HCT116 (cell line): ENCODE measurements around the gene PXDN. TPM values are rescaled to one million over a fixed set of nuclear protein-coding genes. Genes with fewer than 3 reads are reported as not detected.

ENCODE experiments used
- ATAC-seq: fragments of 200-7000 bp; cut with Tn5 transposase; 2 replicates; pipeline ENCODE4 v1.9.1; 2020; ENCODE audit warnings: mild to moderate bottlenecking, moderate library complexity
- BruUV-seq: library from RNA; stranded (reverse); fragments of 400-500 nt; replicated peaks from 2 replicates; lab custom pipeline; 2021; lab: Mats Ljungman, UMichigan
- CTCF ChIA-PET: fragments of 300-600 bp; sonication (Branson Sonifier 250); formaldehyde crosslinking; loops from one replicate; lab custom pipeline; 2021; ENCODE audit warnings: antibody characterized with exemption; lab: Charles Lee
- POLR2A ChIA-PET: fragments of 300-600, 350-600 bp; sonication (Branson Sonifier 250); formaldehyde crosslinking; loops from one replicate; lab custom pipeline; 2021; ENCODE audit warnings: antibody characterized with exemption; lab: Charles Lee
- RAD21 ChIA-PET, 2 experiments: fragments of 300-600 bp; sonication (Branson Sonifier 250); formaldehyde crosslinking; loops; one replicate each; lab custom pipeline; 2023; ENCODE audit warnings: low total read pairs in 2 of 2; ENCODE audit not compliant: uncharacterized antibody in 2 of 2, unreplicated experiment in 2 of 2, low non-redundant PET in 1 of 2; lab: Charles Lee
- DNase-seq: peaks from one replicate; pipeline ENCODE4 v3.0.0-alpha.2; 2010; ENCODE audit warnings: low read depth, low spot score
- H2AFZ ChIP-seq: fragments of 200-600 bp; shearing (Covaris generic), sonication (generic); 2 replicates; pipeline ENCODE4 v1.6.1; 2017; ENCODE audit warnings: low read depth, mixed run types, mixed read lengths, antibody characterized with exemption, low read length; ENCODE audit not compliant: poor library complexity, severe bottlenecking
- H3K27ac ChIP-seq: 2 replicates; pipeline ENCODE4 v1.5.1; 2012; ENCODE audit warnings: low read depth, low read length
- H3K27me3 ChIP-seq: fragments of 200-600 bp; sonication (generic); 2 replicates; pipeline ENCODE4 v1.6.1; 2016; ENCODE audit warnings: mixed run types, low read length, mixed read lengths; ENCODE audit not compliant: insufficient read depth
- H3K36me3 ChIP-seq, 2 experiments: fragments of 200-500 bp in 1 of 2; fragments of 200-600 bp in 1 of 2; sonication (Bioruptor generic) in 1 of 2; sonication (generic) in 1 of 2; 2 replicates each; pipeline versions ENCODE4 v1.5.1 to v1.6.1; 2014 to 2016; ENCODE audit warnings: low read length in 2 of 2, inconsistent platforms in 1 of 2, mixed read lengths in 1 of 2, mixed run types in 1 of 2; ENCODE audit not compliant: insufficient read depth in 2 of 2, control insufficient read depth in 1 of 2
- H3K4me1 ChIP-seq, 2 experiments: fragments of 200-600 bp in 1 of 2; sonication (generic) in 1 of 2; 2 replicates each; pipeline versions ENCODE4 v1.5.1 to v1.6.1; 2012 to 2017; ENCODE audit warnings: low read length in 2 of 2, inconsistent platforms in 1 of 2, mild to moderate bottlenecking in 1 of 2, mixed read lengths in 1 of 2, mixed run types in 1 of 2, moderate library complexity in 1 of 2; ENCODE audit not compliant: insufficient read depth in 2 of 2, control insufficient read depth in 1 of 2
- H3K4me2 ChIP-seq: fragments of 200-600 bp; sonication (generic); 2 replicates; pipeline ENCODE4 v1.6.1; 2017; ENCODE audit warnings: mixed run types, low read length, mixed read lengths
- H3K4me3 ChIP-seq, 2 experiments: fragments of 200-600 bp in 1 of 2; sonication (generic) in 1 of 2; replicated peaks in 1 of 2; 2 replicates each; pipeline ENCODE4 v1.5.1; 2011 to 2016; ENCODE audit warnings: low read length in 2 of 2, control low read depth in 1 of 2, low read depth in 1 of 2, mild to moderate bottlenecking in 1 of 2, mixed read lengths in 1 of 2, mixed run types in 1 of 2
- H3K79me2 ChIP-seq: fragments of 200-600 bp; sonication (generic); 2 replicates; pipeline ENCODE4 v1.6.1; 2017; ENCODE audit warnings: mild to moderate bottlenecking, mixed run types, low read length, moderate library complexity, mixed read lengths; ENCODE audit not compliant: insufficient read depth
- H3K9ac ChIP-seq: fragments of 200-600 bp; sonication (generic); 2 replicates; pipeline ENCODE4 v1.6.1; 2016; ENCODE audit warnings: low read length, mixed read lengths
- H3K9me2 ChIP-seq: fragments of 200-600 bp; sonication (generic), shearing (Covaris generic); 2 replicates; pipeline ENCODE4 v1.6.1; 2017; ENCODE audit warnings: mixed run types, mild to moderate bottlenecking, moderate library complexity; ENCODE audit not compliant: insufficient read depth
- H3K9me3 ChIP-seq, 2 experiments: fragments of 200-500 bp in 1 of 2; fragments of 200-600 bp in 1 of 2; sonication (Bioruptor generic) in 1 of 2; sonication (generic) in 1 of 2; 2 replicates each; pipeline ENCODE4 v1.6.1; 2014 to 2017; ENCODE audit warnings: low read length in 2 of 2, mixed read lengths in 2 of 2, inconsistent platforms in 1 of 2, low read depth in 1 of 2, mild to moderate bottlenecking in 1 of 2, mixed run types in 1 of 2, moderate library complexity in 1 of 2; ENCODE audit not compliant: control insufficient read depth in 1 of 2, insufficient read depth in 1 of 2
- H4K20me1 ChIP-seq: fragments of 200-600 bp; sonication (generic), shearing (Covaris generic); 2 replicates; pipeline ENCODE4 v1.6.1; 2017; ENCODE audit warnings: mixed run types, mild to moderate bottlenecking, moderate library complexity; ENCODE audit not compliant: insufficient read depth
- CEBPB ChIP-seq: IDR thresholded peaks from 2 replicates; pipeline ENCODE4 v1.6.1; 2012; ENCODE audit warnings: low read depth
- EGR1 ChIP-seq: IDR thresholded peaks from 2 replicates; pipeline ENCODE4 v1.6.1; 2012; ENCODE audit warnings: low read depth
- ELF1 ChIP-seq: IDR thresholded peaks from 2 replicates; pipeline ENCODE4 v1.6.1; 2012; ENCODE audit warnings: low read depth, borderline replicate concordance
- EZH2 ChIP-seq: fragments of 200-600 bp; sonication (generic); IDR thresholded peaks from 2 replicates; pipeline ENCODE4 v1.6.1; 2017; ENCODE audit warnings: antibody characterized with exemption, mixed run types
- EZH2phosphoT487 ChIP-seq: fragments of 200-600 bp; IDR thresholded peaks from 2 replicates; pipeline ENCODE4 v1.6.1; 2018; ENCODE audit warnings: antibody characterized with exemption, borderline replicate concordance
- JUND ChIP-seq: IDR thresholded peaks from 2 replicates; pipeline ENCODE4 v1.6.1; 2012
- MAX ChIP-seq: IDR thresholded peaks from 2 replicates; pipeline ENCODE4 v1.6.1; 2012
- RAD21 ChIP-seq: IDR thresholded peaks from 2 replicates; pipeline ENCODE4 v1.6.1; 2012; ENCODE audit warnings: low read depth, mild to moderate bottlenecking
- SIN3A ChIP-seq: IDR thresholded peaks from 2 replicates; pipeline ENCODE4 v1.6.1; 2012; ENCODE audit warnings: low read depth
- SP1 ChIP-seq: IDR thresholded peaks from 2 replicates; pipeline ENCODE4 v1.6.1; 2012; ENCODE audit warnings: low read depth
- YY1 ChIP-seq: IDR thresholded peaks from 2 replicates; pipeline ENCODE4 v1.6.1; 2011; ENCODE audit warnings: low read length, low read depth, moderate library complexity, mild to moderate bottlenecking; ENCODE audit not compliant: insufficient replicate concordance; ENCODE audit errors: extremely low read depth
- ZBTB33 ChIP-seq: IDR thresholded peaks from 2 replicates; pipeline ENCODE4 v1.6.1; 2011; ENCODE audit warnings: mild to moderate bottlenecking, low read length, moderate library complexity; ENCODE audit not compliant: insufficient replicate concordance; ENCODE audit errors: extremely low read depth
- ZNF274 ChIP-seq: fragments of 200-500 bp; sonication (Bioruptor generic); IDR thresholded peaks from 2 replicates; pipeline ENCODE4 v1.6.1; 2014; ENCODE audit warnings: mild to moderate bottlenecking, low read depth, low read length, inconsistent platforms
- intact Hi-C: fragments of 100-400 bp; cut with micrococcal nuclease; formaldehyde crosslinking; loops from 2 replicates; pipeline ENCODE4 v1.10.0; 2022
- total RNA-seq: library from RNA; stranded (reverse); gene quantifications from one replicate; pipeline ENCODE4 v1.2.1, GENCODE V29; 2021; ENCODE audit not compliant: unreplicated experiment

The PXDN gene
- total RNA-seq, 1 experiment from 2014 or later, result 10.7 TPM

GRCh38 chr2:1594123-1594372 is 150.3 kb downstream of the PXDN start:
- BruUV-seq, result no TSS peak
- Histone ChIP-seq H3K79me2 (no peaks in the 10 kb centered on the region), H3K27me3 (peaks cover 44% of the 10 kb centered on the region), H3K9me2 (no peaks in the 10 kb centered on the region), H3K4me3 (no peak overlapping the region), H4K20me1 (no peaks in the 10 kb centered on the region), H3K27ac (no peak overlapping the region), H3K36me3 (no peaks in the 10 kb centered on the region), H2AFZ (no peak overlapping the region), H3K4me2 (peak overlapping the region; percentile 39), H3K4me1 (peaks cover 11 to 19% of the 10 kb centered on the region in 2 experiments), H3K9ac (no peak overlapping the region), H3K9me3 (peaks cover 0 to 4% of the 10 kb centered on the region in 2 experiments; a peak in 1 of 4 replicates)
- CTCF ChIA-PET, result interaction anchor here (2.5 to 3.4 kb wide), 2 partner anchors 157 to 176 kb away, joined by 10 to 21 read pairs; no protein-coding TSS in a partner anchor
- RAD21 ChIA-PET, result interaction anchor here in 1 of 2 experiments (1.1 to 2.0 kb wide), 2 partner anchors 32 to 157 kb away, joined by 3 to 7 read pairs; no protein-coding TSS in a partner anchor
- TF ChIP-seq YY1, result no peak
- no peak for TF ChIP-seq EZH2phosphoT487
- no peak for TF ChIP-seq MAX
- no peak for TF ChIP-seq EZH2
- no peak for TF ChIP-seq RAD21
- no peak for TF ChIP-seq ZNF274
- no peak for TF ChIP-seq EGR1
- no peak for TF ChIP-seq CEBPB
- no peak for TF ChIP-seq ELF1
- TF ChIP-seq JUND, result no peak
- TF ChIP-seq SP1, result no peak
- no peak for TF ChIP-seq SIN3A
- TF ChIP-seq ZBTB33, result no peak
- DNase-seq, result no peak
- ATAC-seq, result peak; percentile 37; the same call in 1 of the 2 replicates
- POLR2A ChIA-PET, result no interaction called here
- intact Hi-C loops, result loop anchor here (5.0 kb wide), 2 partner anchors 158 to 223 kb away; no protein-coding TSS in a partner anchor
